NT2/D1 (cell line): ENCODE data around the gene SLC7A10.
"Not testable (repeated sequence)": the region's sequence is repeated elsewhere in the genome, so short reads cannot be mapped to it uniquely, and the experiment has no call there.

Experiments
- SUZ12 ChIP-seq: IDR thresholded peaks from 2 replicates; pipeline ENCODE4 v1.6.1; 2011; ENCODE audit not compliant: insufficient read length, insufficient read depth; ENCODE audit errors: extremely low read depth
- YY1 ChIP-seq: IDR thresholded peaks from 2 replicates; pipeline ENCODE4 v1.6.1; 2011; ENCODE audit not compliant: insufficient read length, insufficient read depth
- ZNF274 ChIP-seq: IDR thresholded peaks from 2 replicates; pipeline ENCODE4 v1.6.1; 2011; ENCODE audit warnings: mild to moderate bottlenecking, low read depth, low read length

- TF ChIP-seq YY1, ZNF274, SUZ12: not testable (repeated sequence)
Observed at GRCh38 chr19:33166037-33166436, 59.6 kb downstream of the SLC7A10 start.
